HG03095 (cell line): ENCODE results near the gene ACP1.

ENCODE experiments used
- ATAC-seq: cut with Tn5 transposase; IDR thresholded peaks from one replicate; pipeline ENCODE4 v1.9.1; 2021; ENCODE audit warnings: moderate library complexity; ENCODE audit not compliant: unreplicated experiment

Gene ACP1

GRCh38 chr2:254241-254640, 10.5 kb upstream of the ACP1 start:
- no peak for ATAC-seq

DNA sequence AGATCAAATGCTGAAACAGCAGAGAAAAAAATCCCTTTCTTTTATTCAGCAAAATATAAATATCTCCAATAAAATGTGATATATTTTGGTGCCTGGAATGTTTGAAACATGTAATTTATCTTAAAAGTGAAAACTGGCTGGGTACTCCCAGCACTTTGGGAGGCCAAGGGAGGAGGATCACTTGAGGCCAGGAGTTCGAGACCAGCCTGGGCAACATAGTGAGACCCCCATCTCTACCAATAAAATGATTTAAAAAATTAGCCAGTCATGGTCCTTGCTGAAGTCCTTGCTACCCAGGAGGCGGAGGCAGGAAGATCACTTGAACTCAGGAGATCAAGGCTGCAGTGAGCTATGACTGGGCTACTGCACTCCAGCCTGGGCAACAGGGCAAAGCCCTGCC, 9.6 kb upstream of the ACP1 start:
- ATAC-seq, result no peak

GRCh38 chr2:256094-256493, 8.7 kb upstream of the ACP1 start:
- no peak for ATAC-seq

DNA sequence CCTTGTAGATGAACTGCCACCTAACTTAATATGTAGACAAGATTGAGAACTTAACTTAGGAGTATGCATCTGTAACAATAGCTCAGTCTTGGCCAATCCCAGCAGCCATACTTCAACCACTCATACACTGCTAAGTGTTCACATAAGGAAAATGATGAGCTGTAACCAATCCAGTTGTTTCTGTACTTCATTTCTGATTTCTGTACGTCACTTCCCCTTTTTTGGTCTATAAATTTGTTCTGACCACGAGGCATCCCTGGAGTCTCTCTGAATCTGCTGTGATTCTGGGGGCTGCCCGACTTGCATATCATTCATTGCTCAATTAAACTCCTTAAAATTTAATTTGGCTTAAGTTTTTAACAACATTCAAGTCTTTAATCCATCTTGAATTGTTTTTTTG, 7.3 kb upstream of the ACP1 start:
- ATAC-seq, result no peak

DNA sequence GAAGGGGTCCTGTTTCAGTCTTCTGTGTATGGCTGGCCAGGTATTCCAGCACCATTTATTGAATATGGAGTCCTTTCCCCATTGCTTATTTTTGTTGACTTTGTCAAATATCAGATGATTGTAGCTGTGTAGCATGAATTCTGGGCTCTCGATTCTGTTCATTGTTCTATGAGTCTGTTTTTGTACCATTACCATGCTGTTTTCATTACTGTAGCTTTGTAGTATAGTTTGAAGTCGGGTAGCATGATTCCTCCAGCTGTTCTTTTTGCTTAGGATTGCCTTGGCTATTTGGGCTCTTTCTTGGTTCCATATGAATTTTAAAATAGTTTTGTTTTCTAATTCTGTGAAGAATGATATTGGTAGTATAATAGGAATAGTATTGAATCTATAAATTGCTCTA, 6.9 kb upstream of the ACP1 start:
- ATAC-seq, result no peak

DNA sequence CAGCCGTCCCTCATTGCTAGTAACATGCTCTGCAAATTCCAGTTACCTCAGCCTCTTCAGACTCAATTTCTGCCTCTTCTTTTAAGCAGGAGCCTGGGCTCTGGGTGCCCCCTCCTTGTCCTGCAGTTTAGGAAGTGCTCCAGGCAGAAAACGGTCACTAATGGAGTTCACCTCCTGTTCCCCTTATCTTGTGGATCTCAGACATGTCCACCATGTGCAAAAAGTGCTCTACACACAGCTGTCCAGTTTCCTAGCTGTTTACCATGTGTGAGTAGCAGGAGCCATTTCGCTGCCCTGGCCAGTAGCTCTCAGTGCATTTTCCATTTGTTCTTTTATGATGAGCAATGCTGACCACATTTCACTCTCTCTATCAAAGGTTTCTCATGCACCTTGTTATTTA, 5.8 kb upstream of the ACP1 start:
- no peak for ATAC-seq

DNA sequence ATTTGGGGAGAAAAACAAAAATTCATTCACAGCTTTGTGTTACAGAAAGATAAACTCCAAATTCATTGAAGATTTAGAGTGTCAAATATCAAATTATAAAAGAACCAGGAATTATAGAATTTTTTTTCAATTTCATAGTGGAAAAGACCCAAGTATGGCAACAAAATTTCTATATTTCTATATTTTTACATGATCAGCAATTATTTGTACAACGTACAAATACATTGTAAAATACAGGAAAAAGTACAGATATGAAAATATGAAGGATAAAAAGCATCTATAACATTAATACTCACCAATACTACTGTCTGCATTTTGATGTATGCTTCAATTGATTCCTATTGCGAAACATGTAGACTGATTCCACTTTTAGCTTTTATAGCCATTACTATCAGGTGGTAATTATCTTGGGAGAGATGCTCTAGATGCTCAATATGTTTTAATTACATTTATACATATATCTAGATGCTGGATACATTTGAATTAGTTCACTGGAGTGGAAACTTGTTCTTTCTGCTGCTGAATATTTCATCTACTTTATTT, 4.9 kb upstream of the ACP1 start:
- no peak for ATAC-seq

GRCh38 chr2:260507-261161, 4.1 kb upstream of the ACP1 start:
- no peak for ATAC-seq

GRCh38 chr2:262117-262516, 2.6 kb upstream of the ACP1 start:
- ATAC-seq, result no peak

DNA sequence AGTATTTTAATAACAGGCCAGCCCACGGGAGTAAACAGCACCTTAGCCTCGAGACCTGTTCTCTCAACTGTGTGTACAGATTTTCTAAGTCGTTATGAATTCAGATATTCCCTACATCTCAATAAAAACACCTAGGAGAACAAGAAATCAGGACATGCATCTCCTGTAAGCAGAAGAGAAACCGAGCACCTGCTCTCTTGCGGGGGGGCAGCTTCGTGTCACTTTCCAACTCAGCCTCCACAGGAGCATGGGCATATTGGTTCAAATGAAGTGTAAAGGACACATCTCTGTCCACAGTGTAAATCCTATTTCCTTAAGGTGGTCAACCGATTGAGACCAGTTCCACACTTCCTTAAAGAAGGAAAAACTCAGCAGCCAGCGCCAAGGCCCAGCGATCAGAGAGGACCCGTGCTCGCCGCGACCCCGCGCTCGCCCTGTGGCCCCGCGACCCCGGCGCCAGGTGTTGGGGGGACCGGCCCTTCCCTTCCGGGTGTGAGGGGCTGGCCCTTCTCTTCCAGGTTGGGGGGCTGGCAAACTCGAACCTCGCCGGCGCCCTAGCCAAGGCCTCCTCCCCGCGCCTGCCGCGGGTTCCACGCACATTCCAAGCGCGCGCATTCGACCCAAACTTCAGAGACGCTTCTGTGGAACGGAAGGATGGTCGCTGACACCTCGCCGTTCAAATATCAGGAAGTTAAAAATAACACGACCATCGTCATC, 1.6 kb upstream of the ACP1 start:
- no peak for ATAC-seq

GRCh38 chr2:263774-264492, 814 bp upstream of the ACP1 start, which contains the start of gene SH3YL1:
Gene SH3YL1 (minus strand): TSS chr2:264032. CDS start chr2:263984, 48 bp downstream.
- peak; percentile 21 for ATAC-seq

DNA sequence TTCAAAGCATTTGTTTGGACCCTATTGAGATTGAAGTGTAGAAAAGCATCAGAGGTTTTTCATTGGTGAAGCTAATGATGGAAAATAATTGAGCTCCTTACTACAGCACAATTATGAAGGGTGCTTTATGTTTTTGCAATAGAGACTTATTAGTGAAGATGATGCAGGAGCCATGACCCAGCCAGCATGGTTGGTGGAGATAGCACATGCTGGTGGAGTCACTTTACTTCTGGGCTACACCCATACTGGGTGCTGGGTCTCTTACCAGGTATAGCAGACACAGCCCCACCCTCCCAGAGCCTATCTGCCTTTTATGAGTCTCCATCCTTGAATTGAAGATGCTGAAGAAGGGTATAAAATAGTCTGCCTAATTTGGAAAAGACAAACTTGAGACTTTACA, 3.6 kb downstream of the ACP1 start:
- ATAC-seq, result no peak

DNA sequence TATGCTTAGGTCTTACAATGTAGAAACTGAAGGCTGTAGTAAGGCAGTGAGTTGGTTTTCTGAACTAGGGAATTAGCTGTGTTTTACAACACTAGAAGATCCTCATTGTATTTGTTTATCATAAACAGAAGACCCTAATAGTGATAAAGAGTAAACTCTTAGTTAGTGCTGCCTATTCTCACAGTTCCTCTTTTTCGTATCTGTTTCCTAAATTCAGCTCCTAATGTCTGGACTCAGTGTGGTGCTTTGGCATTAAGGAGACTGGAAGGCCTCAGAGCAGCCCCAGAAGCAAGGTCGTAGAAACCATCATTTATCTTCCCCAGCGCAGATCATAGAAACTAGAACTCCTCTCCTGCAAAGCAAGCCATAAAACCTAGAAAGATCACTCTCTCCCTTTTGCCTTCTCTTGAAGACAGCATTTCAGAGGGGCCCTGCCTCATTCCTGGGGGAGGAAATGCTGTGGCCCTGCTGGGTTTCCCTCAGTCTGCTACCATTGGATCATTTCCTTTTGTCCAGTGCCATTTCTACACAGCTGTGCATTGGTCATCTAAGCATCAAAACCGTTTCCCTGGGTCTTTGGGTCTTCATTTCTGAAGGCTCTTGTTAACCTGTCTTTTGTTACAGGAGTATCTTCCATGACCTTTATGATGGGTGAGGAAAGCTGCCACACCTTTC, 4.7 kb downstream of the ACP1 start:
- ATAC-seq, result no peak

DNA sequence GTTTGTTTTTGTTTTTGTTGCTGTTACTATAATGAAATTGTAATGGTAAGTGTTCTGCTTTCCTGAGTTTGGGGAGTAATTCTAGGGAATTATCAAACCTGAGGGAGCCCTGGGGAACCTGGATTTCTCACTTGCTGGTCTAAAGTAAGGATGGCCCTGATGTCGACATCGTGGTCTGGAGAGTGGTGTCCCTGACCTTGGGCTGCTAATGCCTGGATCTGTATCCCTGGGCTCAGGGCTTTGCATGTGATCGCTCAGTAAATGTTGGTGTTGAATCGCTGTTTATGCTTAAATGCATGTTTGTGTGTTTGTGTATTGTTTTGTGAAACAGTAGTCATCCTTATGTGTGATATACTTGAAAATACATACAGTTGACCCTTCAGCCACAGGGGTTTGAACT, 6.1 kb downstream of the ACP1 start:
- ATAC-seq, result no peak

DNA sequence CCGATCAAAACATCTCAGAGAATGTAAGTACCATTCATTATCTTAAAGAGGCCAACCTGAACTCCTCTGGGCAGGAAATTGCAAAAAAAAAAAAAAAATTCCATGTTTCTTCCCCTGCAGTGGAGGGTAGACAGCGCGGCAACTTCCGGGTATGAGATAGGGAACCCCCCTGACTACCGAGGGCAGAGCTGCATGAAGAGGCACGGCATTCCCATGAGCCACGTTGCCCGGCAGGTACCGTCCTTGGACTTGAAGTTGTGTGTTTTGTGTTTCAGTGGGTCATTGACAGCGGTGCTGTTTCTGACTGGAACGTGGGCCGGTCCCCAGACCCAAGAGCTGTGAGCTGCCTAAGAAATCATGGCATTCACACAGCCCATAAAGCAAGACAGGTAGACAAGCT, 7.2 kb downstream of the ACP1 start:
- ATAC-seq, result no peak

- no peak for ATAC-seq
These were observed 8.6 kb downstream of the ACP1 start for GRCh38 chr2:273333-273732.

DNA sequence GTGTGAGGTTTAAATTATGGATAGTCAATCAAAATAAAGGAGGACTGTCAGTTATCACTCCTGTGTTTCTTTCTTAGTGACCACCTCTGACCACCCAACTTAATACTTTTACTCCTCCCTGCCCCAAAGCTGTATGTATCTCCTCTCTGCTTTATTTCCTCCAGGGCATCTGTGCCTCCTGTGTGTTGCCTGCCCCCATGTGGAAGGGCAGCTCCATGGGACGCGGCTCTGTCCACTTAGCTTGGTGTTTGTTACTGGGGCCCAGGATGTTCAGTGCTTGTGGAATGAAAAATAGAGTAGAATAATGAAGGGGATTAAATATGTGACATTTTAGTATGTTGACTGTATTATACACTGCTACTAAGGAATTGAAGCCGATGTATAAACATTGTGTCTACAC, 9.8 kb downstream of the ACP1 start:
- no peak for ATAC-seq

- ATAC-seq, result peak; percentile 98
These were observed 10.7 kb downstream of the ACP1 start for GRCh38 chr2:275466-275865.

GRCh38 chr2:278312-278926, 13.7 kb downstream of the ACP1 start:
- no peak for ATAC-seq

GRCh38 chr2:278927-279320, 14.2 kb downstream of the ACP1 start:
- no peak for ATAC-seq

DNA sequence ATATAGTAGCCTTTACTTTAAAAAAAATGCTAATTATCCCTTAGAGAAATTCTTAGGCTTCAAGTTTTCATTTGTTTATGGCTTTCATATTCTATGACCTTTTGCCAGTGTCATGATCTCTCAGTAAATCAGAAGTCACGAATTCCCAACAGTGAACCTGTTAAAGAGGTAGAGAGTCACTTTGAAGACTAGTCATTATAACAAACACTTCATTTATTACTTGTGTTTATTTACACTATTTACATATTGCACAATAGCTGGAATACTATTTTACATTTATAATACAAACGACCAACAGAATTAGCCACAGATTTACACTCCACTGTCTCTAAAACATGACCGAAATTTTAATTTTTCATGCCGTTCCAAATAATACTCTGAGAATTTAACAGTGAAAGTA, 14.6 kb downstream of the ACP1 start:
- no peak for ATAC-seq
